NCI-H510A treated with DMSO at 0.1 percent for 48 hours (cell line): ENCODE results near the gene ARHGEF28.

Source experiments
- DNase-seq: peaks from one replicate; lab custom pipeline; 2025; lab: John Stamatoyannopoulos, UW

ARHGEF28 gene

GRCh38 chr5:73661753-73662152 lies 35.8 kb downstream of the ARHGEF28 start:
- no peak for DNase-seq

DNA sequence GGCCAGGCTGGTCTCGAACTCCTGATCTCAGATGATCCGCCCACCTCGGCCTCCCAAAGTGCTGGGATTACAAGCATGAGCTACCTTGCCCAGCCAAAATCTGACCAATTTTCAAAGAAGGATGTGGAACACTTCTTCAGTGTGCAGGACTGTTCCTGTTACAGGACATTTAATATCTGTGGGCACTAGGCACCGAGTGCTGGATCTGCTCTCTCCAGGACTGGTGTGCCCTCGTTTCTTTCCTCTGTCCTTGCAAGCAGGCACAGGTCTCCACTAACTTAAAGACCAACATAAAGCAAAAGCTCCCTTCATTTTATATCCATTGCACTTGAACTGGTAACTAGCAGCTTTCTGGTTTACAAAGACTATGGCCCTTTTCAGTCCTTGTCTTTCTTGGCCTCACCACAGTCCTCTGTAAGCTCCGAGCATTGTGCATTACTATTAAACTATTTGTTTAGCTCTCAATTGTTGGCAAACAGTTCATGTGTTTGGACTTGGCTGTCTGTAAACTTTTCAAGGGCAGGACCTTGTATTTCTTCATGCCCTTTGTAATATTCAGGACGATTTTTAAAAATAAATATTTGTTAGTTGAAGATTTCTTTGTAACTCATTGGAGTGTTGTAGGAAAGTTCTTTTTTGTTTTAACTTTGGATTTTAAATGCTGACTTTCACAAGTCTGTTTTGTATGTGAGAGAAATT lies 37.3 kb downstream of the ARHGEF28 start:
- DNase-seq = no peak

GRCh38 chr5:73663860-73664240 lies 37.9 kb downstream of the ARHGEF28 start:
- no peak for DNase-seq

DNA sequence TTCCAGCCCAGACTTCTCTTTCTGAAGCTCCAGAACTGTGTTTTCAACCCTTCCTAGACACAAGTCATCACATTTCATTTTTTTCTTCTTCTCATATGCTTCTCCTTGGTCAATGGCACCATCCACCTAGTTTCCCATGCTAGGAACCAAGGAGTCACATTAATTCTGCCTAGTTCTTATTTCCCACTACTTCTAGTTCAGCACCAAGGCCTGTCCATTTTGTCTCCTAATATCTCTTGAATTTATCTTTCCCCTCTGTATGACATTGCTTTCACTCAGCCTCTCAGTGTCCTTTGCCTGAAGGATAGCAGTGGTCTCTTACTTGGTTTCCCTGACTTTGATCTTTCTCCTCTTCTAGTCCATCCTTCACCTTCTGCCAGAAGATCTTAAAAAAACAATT lies 38.8 kb downstream of the ARHGEF28 start:
- DNase-seq = no peak

GRCh38 chr5:73666891-73667290 lies 40.9 kb downstream of the ARHGEF28 start:
- no peak for DNase-seq

DNA sequence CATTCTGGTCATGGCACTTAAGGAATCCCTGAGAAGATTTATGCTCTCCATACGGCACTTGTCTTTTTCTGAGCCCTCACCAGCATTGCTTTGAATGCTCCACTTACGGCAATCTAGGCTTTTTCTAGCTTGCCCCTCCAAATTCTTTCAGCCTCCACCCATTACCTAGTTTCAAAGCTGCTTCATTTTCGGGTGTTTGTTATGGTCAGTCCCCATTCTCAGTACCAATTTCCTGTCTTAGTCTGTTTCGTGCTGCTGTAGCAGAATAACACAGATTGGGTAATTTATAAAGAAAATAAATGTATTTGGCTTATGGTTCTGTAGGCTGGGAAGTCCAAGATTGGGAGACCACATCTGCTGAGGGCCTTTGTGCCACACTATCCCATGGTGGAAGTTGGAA lies 42.0 kb downstream of the ARHGEF28 start:
- DNase-seq = no peak

GRCh38 chr5:73668486-73669111 lies 42.6 kb downstream of the ARHGEF28 start:
- DNase-seq = no peak

DNA sequence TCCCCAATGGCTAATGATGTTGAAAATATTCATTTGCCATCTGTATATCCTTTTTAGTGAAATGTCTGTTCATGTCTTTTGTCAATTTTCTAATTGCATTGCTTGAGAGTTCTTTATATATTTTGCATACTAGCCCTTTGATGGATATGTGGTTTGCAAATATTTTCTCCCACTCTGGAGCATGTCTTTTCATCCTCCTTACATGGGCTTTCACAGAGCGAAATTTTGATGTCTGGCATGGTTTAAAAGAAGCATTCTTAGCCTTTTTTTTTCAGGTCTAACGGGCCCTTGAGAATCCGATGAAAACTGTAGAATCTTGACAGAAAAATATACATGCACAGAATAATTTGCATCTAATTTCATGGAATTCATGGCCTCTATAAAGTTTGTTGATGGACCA lies 44.7 kb downstream of the ARHGEF28 start:
- DNase-seq = no peak

GRCh38 chr5:73672132-73672531 lies 46.1 kb downstream of the ARHGEF28 start:
- no peak for DNase-seq

DNA sequence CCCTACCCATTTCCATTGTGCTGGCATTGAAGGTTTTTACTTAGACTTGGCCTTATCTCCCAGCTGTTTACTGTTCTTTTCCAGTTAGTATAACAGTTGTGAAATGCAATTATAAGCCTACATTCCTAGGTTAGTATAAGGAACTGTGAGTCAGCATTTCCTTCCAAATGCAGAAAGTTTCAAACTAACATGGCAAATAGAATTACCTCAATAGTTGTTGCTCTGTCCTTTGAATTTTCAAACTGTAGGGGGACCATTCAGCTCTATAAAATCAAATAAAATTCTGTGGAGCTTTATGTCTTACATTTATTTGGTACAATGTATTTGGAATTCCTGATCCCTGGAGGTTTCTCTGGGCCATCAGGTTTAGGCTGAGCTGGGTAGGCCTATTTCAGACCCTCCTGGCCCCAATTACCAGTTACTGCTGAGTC lies 47.2 kb downstream of the ARHGEF28 start:
- DNase-seq = no peak

GRCh38 chr5:73674669-73675004 lies 48.6 kb downstream of the ARHGEF28 start:
- no peak for DNase-seq

DNA sequence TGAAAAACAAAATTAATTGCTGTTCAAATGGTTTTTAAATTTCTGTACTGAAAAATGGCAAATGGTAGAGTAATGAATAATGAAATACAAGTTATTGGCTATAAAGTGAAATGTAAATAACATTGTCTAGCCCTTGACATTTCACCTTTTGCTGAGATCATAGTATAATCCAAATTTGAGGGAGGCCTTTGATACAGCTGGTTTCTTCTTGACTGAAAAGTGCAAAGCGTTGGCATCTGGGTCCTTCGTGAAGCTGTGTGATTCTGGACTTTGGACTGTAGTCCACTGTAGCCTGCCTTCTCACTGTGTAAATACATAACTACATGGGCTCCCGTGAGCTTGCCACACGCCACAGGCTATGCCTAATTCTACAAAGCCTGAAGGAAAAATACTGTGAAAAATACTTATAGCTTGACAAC lies 52.3 kb downstream of the ARHGEF28 start:
- DNase-seq = no peak

- no peak for DNase-seq
These were observed 52.8 kb downstream of the ARHGEF28 start for GRCh38 chr5:73678807-73679206.

DNA sequence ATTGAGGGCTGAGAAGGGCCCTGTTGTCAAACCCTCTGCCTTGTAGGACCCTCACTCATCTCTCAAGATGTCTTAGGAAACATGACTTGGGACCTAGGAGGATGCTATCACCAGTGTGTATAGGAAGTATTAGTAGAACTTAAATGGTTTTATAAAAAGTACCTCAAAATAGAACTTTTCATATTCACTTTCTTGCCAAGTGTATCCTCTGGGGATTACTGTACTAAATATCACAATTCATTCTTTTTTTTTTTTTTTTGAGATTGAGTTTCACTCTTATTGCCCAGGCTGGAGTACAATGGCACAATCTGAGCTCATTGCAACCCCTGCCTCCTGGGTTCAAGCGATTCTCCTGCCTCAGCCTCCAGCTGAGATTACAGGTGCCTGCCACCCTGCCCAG lies 56.2 kb downstream of the ARHGEF28 start:
- DNase-seq = no peak

DNA sequence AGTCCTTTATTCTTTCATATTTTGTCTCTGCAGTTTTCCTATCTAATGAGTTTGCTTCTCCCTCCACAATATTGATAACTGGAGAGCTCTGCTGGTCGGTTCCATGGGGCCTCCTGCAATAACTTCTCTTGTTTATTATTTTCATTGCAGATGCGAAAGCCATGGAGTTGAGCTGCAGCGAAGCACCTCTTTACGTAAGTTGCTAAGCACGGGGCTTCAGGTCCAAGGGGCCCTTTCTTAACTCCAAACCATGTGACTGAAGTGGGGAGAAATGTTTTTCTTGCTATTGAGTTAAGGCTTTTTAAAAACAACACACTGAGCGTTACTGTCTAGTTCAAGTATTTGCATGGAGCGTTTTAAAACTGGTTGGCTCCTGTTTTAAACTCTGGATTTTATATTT lies 58.7 kb downstream of the ARHGEF28 start:
- DNase-seq = no peak

DNA sequence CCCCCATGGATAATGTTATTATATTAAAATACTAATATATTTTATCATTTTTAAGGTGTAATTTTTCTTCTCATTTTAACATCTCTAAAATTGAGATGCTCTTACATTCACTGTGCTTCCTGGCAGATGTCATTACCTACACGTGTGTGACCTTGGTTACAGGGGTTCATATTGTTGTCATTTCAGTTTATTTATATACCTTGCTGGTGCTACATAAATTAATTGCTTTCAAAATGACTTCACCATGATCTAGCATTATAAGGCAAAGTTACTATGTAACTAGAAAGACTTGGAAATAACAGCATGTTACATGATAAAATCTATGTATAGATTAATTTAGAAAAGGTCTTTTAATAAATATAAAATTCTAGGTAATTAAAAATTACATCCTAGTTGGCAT lies 60.9 kb downstream of the ARHGEF28 start:
- DNase-seq = no peak

DNA sequence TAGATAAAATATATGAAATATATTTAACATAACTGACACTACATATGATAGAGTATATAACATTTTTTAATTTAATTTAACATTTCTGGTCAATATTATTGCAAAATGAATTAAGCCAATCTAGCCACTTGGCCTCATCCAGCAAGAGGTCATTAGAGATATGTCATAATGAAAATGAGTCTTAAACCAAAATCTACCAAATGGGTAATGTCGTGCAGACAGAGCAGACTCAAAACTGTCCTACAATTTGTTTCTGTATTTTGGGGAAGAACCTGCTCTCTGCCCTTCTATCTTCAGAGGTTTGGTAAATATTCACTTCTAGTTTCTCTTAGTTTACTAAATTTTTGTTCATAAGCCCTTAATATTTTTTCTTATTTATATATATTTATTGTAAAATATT lies 61.4 kb downstream of the ARHGEF28 start:
- no peak for DNase-seq

DNA sequence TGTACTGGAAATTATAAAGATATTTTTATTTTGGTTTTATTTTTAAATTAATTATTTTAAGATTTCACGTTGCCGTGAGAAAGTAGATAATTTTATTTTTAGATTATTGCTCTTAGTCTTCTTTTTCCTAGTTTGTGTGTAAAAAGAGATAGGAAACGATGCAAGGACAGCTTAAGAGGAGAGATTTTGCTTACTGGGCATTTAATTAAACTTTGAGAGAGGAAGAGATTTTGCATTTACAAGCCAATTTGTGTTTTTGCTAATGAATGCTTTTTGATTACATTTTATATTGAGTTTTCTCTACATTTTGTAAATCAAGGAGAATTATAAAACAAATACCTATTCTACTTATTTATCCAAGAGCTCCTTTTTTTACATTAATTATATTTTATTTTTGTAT lies 64.0 kb downstream of the ARHGEF28 start:
- DNase-seq = no peak

DNA sequence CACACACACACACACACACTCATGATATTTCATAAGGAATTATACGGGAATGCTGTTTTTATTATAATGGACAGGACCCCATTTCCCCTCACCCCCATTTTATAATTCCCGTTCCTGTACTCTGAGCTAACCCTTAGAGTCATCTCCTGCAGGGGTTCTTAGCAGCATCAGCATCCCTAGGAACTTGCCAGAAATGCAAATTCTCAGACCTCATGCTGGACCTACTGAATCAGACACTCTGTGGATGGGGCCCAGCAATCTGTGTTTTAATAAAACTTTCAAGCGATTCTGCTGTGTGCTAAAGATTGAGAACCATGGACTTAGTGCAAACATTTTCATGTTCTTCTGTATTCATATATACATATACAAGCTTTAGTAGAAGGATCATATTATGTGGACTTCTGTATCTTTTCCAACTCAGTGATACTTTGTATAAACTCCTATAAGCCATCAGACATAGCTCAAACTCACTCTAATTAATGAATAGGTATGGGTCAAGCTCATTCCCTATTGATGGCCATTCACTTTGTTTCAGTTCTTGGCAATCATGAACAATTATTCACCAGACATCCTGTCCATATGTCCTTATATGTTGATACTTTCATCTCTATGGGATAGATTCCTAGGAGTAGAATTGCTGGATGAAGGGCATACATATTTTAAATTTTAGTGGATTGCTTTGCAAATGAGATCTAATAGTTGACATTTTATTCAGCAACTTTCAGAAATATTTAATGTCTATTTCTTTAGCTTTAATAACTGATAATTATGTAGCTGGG lies 65.5 kb downstream of the ARHGEF28 start:
- DNase-seq = no peak

DNA sequence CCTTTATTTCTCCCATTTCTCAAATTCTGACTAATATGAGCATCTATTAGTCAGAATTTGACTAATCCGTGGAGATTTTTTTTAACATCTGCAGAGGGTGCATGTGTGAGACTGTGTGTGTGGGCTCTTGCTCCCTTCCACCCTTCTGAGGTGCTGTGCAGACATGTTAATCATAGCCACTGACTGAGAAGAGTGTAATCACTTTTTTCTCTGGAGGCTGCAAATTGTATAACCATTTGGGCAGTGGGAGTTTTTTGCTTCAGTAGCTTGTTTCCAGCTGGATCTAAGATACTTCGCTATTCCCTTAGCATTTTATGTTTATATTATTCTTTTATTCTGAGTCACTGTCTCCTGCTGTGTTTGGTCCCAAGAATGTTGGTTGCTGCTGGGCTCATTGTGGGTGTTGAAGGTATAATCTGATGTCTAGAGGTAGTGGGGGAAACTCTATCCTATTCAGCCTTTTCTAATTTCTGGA lies 66.2 kb downstream of the ARHGEF28 start:
- DNase-seq = no peak

DNA sequence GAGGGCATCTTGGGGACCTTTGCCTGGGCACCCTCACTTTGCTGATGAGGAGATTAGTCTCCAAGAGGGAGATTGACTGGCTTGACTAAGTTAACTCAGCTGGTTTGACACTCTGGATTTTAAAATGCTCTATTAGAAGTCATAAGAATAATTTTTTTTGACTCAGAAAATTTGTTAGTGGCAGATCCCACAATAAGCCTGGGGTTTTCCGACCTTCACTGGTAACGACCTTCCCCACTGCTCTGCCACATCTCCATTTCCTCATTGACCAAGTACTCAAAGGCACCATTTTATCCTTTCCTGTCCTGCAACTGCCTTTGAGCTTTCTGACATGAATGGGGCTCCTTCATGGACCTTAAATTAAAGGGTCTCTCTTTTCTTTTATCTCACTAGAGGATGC lies 67.0 kb downstream of the ARHGEF28 start:
- DNase-seq = no peak

DNA sequence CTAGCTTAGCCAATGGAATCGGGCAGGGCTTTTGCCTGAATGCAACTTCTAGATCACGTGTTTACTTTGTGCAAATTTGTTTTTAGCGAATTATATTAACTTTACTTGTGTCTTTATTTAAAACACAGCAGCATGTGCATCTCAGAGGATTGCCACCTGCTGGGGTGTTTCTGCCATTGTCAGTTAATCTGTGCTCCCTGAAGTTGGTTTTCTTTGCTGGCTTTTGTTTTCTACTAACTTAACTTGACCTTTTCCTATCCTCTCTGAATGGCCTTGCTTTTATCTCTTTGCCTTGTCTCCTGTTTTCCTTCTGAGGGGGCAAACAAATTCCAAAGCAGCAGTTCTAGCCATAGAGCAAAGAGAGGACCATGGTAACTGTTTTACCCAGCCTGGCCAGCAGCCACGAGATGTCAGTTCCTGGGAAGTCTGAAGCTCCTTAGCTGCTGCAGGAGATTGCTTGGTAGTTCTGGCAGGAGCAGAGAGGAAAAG lies 67.6 kb downstream of the ARHGEF28 start:
- DNase-seq = no peak

GRCh38 chr5:73694089-73694488 lies 68.1 kb downstream of the ARHGEF28 start:
- DNase-seq = no peak
